PC-9 (cell line): Measurements from ENCODE around the gene MTHFD1L.

Source experiments
- EZH2 ChIP-seq: fragments of 200-600 bp; sonication (generic); IDR thresholded peaks from 2 replicates; pipeline ENCODE4 v1.8.0; 2017; ENCODE audit warnings: antibody characterized with exemption, low read depth
- TF ChIP-seq, protein P1 (sequence below): fragments of 200-600 bp; sonication (generic); conservative IDR thresholded peaks from 2 replicates; pipeline ENCODE4 v1.6.1; 2017; ENCODE audit warnings: mixed run types, antibody characterized with exemption, mild to moderate bottlenecking, moderate library complexity

DNA sequence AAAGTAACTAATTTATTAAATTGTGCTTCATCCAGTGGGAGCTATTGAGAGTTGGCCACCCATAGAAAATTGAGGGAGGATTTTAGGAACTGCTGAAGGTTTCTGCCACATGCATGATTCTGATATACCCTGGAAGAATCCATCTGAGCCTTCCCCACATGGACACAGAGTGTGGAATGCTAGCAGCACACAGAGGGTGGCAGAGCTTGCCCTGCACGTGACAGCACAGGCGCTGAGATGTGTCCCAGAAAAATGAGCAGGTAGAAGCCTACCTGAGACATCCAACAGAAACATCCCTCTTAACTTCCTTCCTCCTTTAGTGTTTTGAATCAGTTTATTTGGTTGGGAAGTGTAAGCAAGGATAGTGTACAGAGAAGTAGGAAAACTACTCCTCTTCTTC lies 96.9 kb downstream of the MTHFD1L start:
- TF ChIP-seq, protein P1, sequence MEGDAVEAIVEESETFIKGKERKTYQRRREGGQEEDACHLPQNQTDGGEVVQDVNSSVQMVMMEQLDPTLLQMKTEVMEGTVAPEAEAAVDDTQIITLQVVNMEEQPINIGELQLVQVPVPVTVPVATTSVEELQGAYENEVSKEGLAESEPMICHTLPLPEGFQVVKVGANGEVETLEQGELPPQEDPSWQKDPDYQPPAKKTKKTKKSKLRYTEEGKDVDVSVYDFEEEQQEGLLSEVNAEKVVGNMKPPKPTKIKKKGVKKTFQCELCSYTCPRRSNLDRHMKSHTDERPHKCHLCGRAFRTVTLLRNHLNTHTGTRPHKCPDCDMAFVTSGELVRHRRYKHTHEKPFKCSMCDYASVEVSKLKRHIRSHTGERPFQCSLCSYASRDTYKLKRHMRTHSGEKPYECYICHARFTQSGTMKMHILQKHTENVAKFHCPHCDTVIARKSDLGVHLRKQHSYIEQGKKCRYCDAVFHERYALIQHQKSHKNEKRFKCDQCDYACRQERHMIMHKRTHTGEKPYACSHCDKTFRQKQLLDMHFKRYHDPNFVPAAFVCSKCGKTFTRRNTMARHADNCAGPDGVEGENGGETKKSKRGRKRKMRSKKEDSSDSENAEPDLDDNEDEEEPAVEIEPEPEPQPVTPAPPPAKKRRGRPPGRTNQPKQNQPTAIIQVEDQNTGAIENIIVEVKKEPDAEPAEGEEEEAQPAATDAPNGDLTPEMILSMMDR: no peak
- no peak for TF ChIP-seq EZH2
